ENCODE results near the gene CYBC1. TPM values are rescaled to one million over a fixed set of nuclear protein-coding genes. Genes with fewer than 3 reads are reported as not detected.
A peak's percentile ranks its signal among the peaks of the same experiment; 100 is the strongest.

CYBC1 gene
- total RNA-seq, 1 experiment from 2014 or later, result 95.4 TPM

GRCh38 chr17:82424863-82425159 lies 25.7 kb downstream of the CYBC1 start:
- no TSS peak for BruUV-seq (replicated peaks)

GRCh38 chr17:82424001-82424862 lies 26.3 kb downstream of the CYBC1 start:
- Histone ChIP-seq H3K9me3 (ENCODE audit: control insufficient read depth in 1 of 2, insufficient read depth in 1 of 2, low read depth in 1 of 2, low read length in 2 of 2) (peaks cover 0 to 3% of the 10 kb centered on the region in 2 experiments; a peak in 1 of 4 replicates), H3K4me2 (ENCODE audit: low read length) (no peak overlapping the region)

More at GRCh38 chr17:82424863-82425159, 25.7 kb downstream of the CYBC1 start:
- DNase-seq (ENCODE audit: low read depth, low spot score) (no peak), ATAC-seq (no peak)
- ChIA-PET POLR2A (no interaction called here), RAD21 (ENCODE audit: low non-redundant PET in 1 of 2, low total read pairs in 2 of 2, uncharacterized antibody in 2 of 2, unreplicated experiment in 2 of 2) (no interaction called here), CTCF (no interaction called here)
- intact Hi-C loops (cut with micrococcal nuclease), result no loop called here
- Histone ChIP-seq H3K9ac (ENCODE audit: low read length) (no peak overlapping the region), H2AFZ (ENCODE audit: low read depth, low read length, poor library complexity, severe bottlenecking) (no peak overlapping the region), H3K36me3 (ENCODE audit: control insufficient read depth in 1 of 2, insufficient read depth in 2 of 2, low read length in 2 of 2) (no peaks in the 10 kb centered on the region), H3K4me2 (ENCODE audit: low read length) (no peak overlapping the region), H3K9me3 (ENCODE audit: control insufficient read depth in 1 of 2, insufficient read depth in 1 of 2, low read depth in 1 of 2, low read length in 2 of 2) (peaks cover 0 to 3% of the 10 kb centered on the region in 2 experiments; a peak in 1 of 4 replicates), H3K4me3 (replicated peaks in 1 of 2; ENCODE audit: low read depth in 1 of 2, low read length in 2 of 2) (no peak overlapping the region), H3K27ac (ENCODE audit: low read depth, low read length) (no peak overlapping the region), H3K9me2 (ENCODE audit: insufficient read depth) (no peaks in the 10 kb centered on the region), H3K4me1 (ENCODE audit: control insufficient read depth in 1 of 2, insufficient read depth in 2 of 2, low read length in 2 of 2) (no peaks in the 10 kb centered on the region), H3K79me2 (ENCODE audit: insufficient read depth, low read length) (no peaks in the 10 kb centered on the region), H3K27me3 (ENCODE audit: insufficient read depth, low read length) (no peaks in the 10 kb centered on the region), H4K20me1 (ENCODE audit: insufficient read depth) (no peaks in the 10 kb centered on the region)
- TF ChIP-seq CTCF (IDR thresholded peaks at IDR 0.05 in 2 of 3, conservative IDR thresholded peaks at IDR 0.05 in 1 of 3; ENCODE audit: borderline replicate concordance in 1 of 3, insufficient read depth in 1 of 3, low read depth in 2 of 3, low read length in 2 of 3), result no peak

More at GRCh38 chr17:82424001-82424862, 26.3 kb downstream of the CYBC1 start:
- H3K27ac ChIP-seq (ENCODE audit: low read depth, low read length), result no peak overlapping the region
- no peak overlapping the region for H3K9ac ChIP-seq (ENCODE audit: low read length)
- no peaks in the 10 kb centered on the region for H3K9me2 ChIP-seq (ENCODE audit: insufficient read depth)
- H3K4me3 ChIP-seq (replicated peaks in 1 of 2; ENCODE audit: low read depth in 1 of 2, low read length in 2 of 2), result no peak overlapping the region
- intact Hi-C loops (cut with micrococcal nuclease), result no loop called here
- peak; percentile 77 for ATAC-seq
- H3K4me1 ChIP-seq (ENCODE audit: control insufficient read depth in 1 of 2, insufficient read depth in 2 of 2, low read length in 2 of 2), result peaks cover 2 to 4% of the 10 kb centered on the region in 2 experiments; a peak in 3 of 4 replicates
- no TSS peak for BruUV-seq (replicated peaks)
- H2AFZ ChIP-seq (ENCODE audit: low read depth, low read length, poor library complexity, severe bottlenecking), result no peak overlapping the region
- ChIA-PET CTCF (no interaction called here), POLR2A (no interaction called here), RAD21 (ENCODE audit: low non-redundant PET in 1 of 2, low total read pairs in 2 of 2, uncharacterized antibody in 2 of 2, unreplicated experiment in 2 of 2) (no interaction called here)
- H4K20me1 ChIP-seq (ENCODE audit: insufficient read depth), result no peaks in the 10 kb centered on the region
- no peaks in the 10 kb centered on the region for H3K36me3 ChIP-seq (ENCODE audit: control insufficient read depth in 1 of 2, insufficient read depth in 2 of 2, low read length in 2 of 2)
- H3K79me2 ChIP-seq (ENCODE audit: insufficient read depth, low read length), result no peaks in the 10 kb centered on the region
- peak; percentile 36 for DNase-seq (ENCODE audit: low read depth, low spot score)
- H3K27me3 ChIP-seq (ENCODE audit: insufficient read depth, low read length), result no peaks in the 10 kb centered on the region
- TF ChIP-seq SRF (IDR thresholded peaks at IDR 0.05; ENCODE audit: low read depth) (no peak), CTCF (IDR thresholded peaks at IDR 0.05 in 2 of 3, conservative IDR thresholded peaks at IDR 0.05 in 1 of 3; ENCODE audit: borderline replicate concordance in 1 of 3, insufficient read depth in 1 of 3, low read depth in 2 of 3, low read length in 2 of 3) (peak; percentile 43 to 99 (median 92); a peak in 5 of 6 replicates), ZFX (IDR thresholded peaks at IDR 0.05) (no peak), SIN3A (IDR thresholded peaks at IDR 0.05; ENCODE audit: low read depth) (no peak), CBX3 (IDR thresholded peaks at IDR 0.05; ENCODE audit: low read depth) (no peak), TCF7L2 (IDR thresholded peaks at IDR 0.05; ENCODE audit: borderline replicate concordance, extremely low read depth, insufficient read depth, insufficient read length) (no peak)

All from HCT116 (cell line).